H1 (cell line): ENCODE measurements around the gene CKM. TPM values are rescaled to one million over a fixed set of nuclear protein-coding genes. Genes with fewer than 3 reads are reported as not detected.

Experiments used
- CTCF ChIA-PET: fragments of 300-600 bp; sonication (Branson Sonifier 250); formaldehyde crosslinking; loops from one replicate; lab custom pipeline; 2021; ENCODE audit not compliant: partially characterized antibody; lab: Charles Lee
- POLR2A ChIA-PET: fragments of 300-600 bp; sonication (Branson Sonifier 250); formaldehyde crosslinking; loops from one replicate; lab custom pipeline; 2021; ENCODE audit warnings: inconsistent platforms; ENCODE audit not compliant: partially characterized antibody; lab: Charles Lee
- DNase-seq, 2 experiments: peaks; one replicate each; pipeline versions ENCODE4 v3.0.0 to v3.0.0-alpha.2; 2010 to 2022; ENCODE audit warnings: low spot score in 2 of 2, low read depth in 1 of 2, mixed read lengths in 1 of 2
- FAIRE-seq: peaks from 2 replicates; lab custom pipeline; 2011; peaks lifted over from hg19 to GRCh38; lab: Jason Lieb, UNC
- H2AFZ ChIP-seq: 2 replicates; pipeline ENCODE4 v1.8.1; 2012; ENCODE audit warnings: low read length, inconsistent platforms
- H2AK5ac ChIP-seq: 2 replicates; pipeline ENCODE4 v1.6.1; 2013; ENCODE audit warnings: low read depth, low read length
- H2BK120ac ChIP-seq: replicated peaks from 2 replicates; pipeline ENCODE3; 2013; ENCODE audit warnings: low read depth, low read length, inconsistent platforms
- H2BK12ac ChIP-seq: 2 replicates; pipeline ENCODE4 v1.6.1; 2013; ENCODE audit warnings: low read depth, low read length
- H2BK15ac ChIP-seq: 2 replicates; pipeline ENCODE4 v1.6.1; 2013; ENCODE audit warnings: low read length
- H2BK20ac ChIP-seq: 2 replicates; pipeline ENCODE4 v1.6.1; 2013; ENCODE audit warnings: low read length
- H2BK5ac ChIP-seq: 2 replicates; pipeline ENCODE4 v1.6.1; 2013; ENCODE audit warnings: low read depth, low read length
- H3K14ac ChIP-seq: 2 replicates; pipeline ENCODE4 v1.6.1; 2013; ENCODE audit warnings: inconsistent platforms; ENCODE audit not compliant: insufficient read length
- H3K18ac ChIP-seq: 2 replicates; pipeline ENCODE4 v1.6.1; 2013; ENCODE audit warnings: low read length; ENCODE audit errors: extremely low read depth
- H3K23ac ChIP-seq: 2 replicates; pipeline ENCODE4 v1.6.1; 2013; ENCODE audit warnings: inconsistent platforms; ENCODE audit not compliant: insufficient read length
- H3K23me2 ChIP-seq: 2 replicates; pipeline ENCODE4 v1.6.1; 2013; ENCODE audit warnings: low read depth, low read length
- H3K27ac ChIP-seq: 2 replicates; pipeline ENCODE4 v1.6.1; 2011; ENCODE audit warnings: low read depth, low read length, inconsistent platforms
- H3K27me3 ChIP-seq, 4 experiments: replicated peaks in 1 of 4; 1 replicate in 1 of 4; 2 replicates in 3 of 4; pipeline versions ENCODE4 v1.6.1 to v1.8.1; 2011 to 2013; ENCODE audit warnings: low read length in 3 of 4, mild to moderate bottlenecking in 3 of 4, inconsistent platforms in 2 of 4, mixed read lengths in 2 of 4, moderate library complexity in 1 of 4; ENCODE audit not compliant: control insufficient read depth in 3 of 4, insufficient read depth in 3 of 4; ENCODE audit errors: extremely low read depth in 1 of 4
- H3K36me3 ChIP-seq, 4 experiments: 2 replicates each; pipeline versions ENCODE4 v1.6.1 to v1.8.1; 2011 to 2013; ENCODE audit warnings: mild to moderate bottlenecking in 4 of 4, low read length in 3 of 4, moderate library complexity in 2 of 4, control low read depth in 1 of 4, inconsistent platforms in 1 of 4; ENCODE audit not compliant: insufficient read depth in 4 of 4, control insufficient read depth in 2 of 4
- H3K4ac ChIP-seq: replicated peaks from 2 replicates; pipeline ENCODE3; 2013; ENCODE audit warnings: low read length, low read depth, mixed read lengths, inconsistent platforms; ENCODE audit not compliant: insufficient read length
- H3K4me1 ChIP-seq, 4 experiments: replicated peaks in 1 of 4; 1 replicate in 1 of 4; 2 replicates in 3 of 4; pipeline versions ENCODE4 v1.6.1 to v1.8.1; 2011 to 2013; ENCODE audit warnings: low read length in 3 of 4, inconsistent platforms in 2 of 4, mixed read lengths in 1 of 4; ENCODE audit not compliant: insufficient read depth in 4 of 4, control insufficient read depth in 3 of 4
- H3K4me2 ChIP-seq, 2 experiments: 2 replicates each; pipeline versions ENCODE4 v1.6.1 to v1.8.1; 2011 to 2013; ENCODE audit warnings: low read depth in 2 of 2, low read length in 2 of 2, control low read depth in 1 of 2, inconsistent platforms in 1 of 2, mild to moderate bottlenecking in 1 of 2; ENCODE audit not compliant: insufficient read depth in 1 of 2
- H3K4me3 ChIP-seq, 4 experiments: fragments of 200-600, 300-600 bp in 1 of 4; sonication (generic), shearing (Covaris generic), sonication (Bioruptor Twin) in 1 of 4; 2 replicates each; pipeline versions ENCODE4 v1.5.1 to v1.8.1; 2011 to 2016; ENCODE audit warnings: low read length in 4 of 4, low read depth in 3 of 4, control low read depth in 2 of 4, inconsistent platforms in 2 of 4, mild to moderate bottlenecking in 2 of 4, mixed read lengths in 1 of 4, moderate library complexity in 1 of 4; ENCODE audit not compliant: insufficient read depth in 2 of 4; ENCODE audit errors: extremely low read depth in 1 of 4
- H3K56ac ChIP-seq: replicated peaks from 2 replicates; pipeline ENCODE3; 2013; ENCODE audit warnings: low read depth, mild to moderate bottlenecking, mixed read lengths, low read length, inconsistent platforms; ENCODE audit not compliant: insufficient read length
- H3K79me1 ChIP-seq: 2 replicates; pipeline ENCODE4 v1.6.1; 2013; ENCODE audit warnings: low read depth, low read length, control low read depth
- H3K79me2 ChIP-seq, 2 experiments: 2 replicates each; pipeline versions ENCODE4 v1.6.1 to v1.8.1; 2012 to 2013; ENCODE audit warnings: low read length in 2 of 2, mild to moderate bottlenecking in 2 of 2, inconsistent platforms in 1 of 2; ENCODE audit not compliant: insufficient read depth in 2 of 2, control insufficient read depth in 1 of 2
- H3K9ac ChIP-seq, 4 experiments: replicated peaks in 1 of 4; 1 replicate in 1 of 4; 2 replicates in 3 of 4; pipeline versions ENCODE4 v1.6.1 to v1.8.1; 2011 to 2013; ENCODE audit warnings: low read depth in 3 of 4, low read length in 3 of 4, control low read depth in 2 of 4, mild to moderate bottlenecking in 2 of 4, moderate library complexity in 2 of 4, inconsistent platforms in 1 of 4; ENCODE audit errors: extremely low read depth in 1 of 4
- H3K9me3 ChIP-seq, 2 experiments: 2 replicates each; pipeline versions ENCODE4 v1.6.1 to v1.8.1; 2012 to 2013; ENCODE audit warnings: mild to moderate bottlenecking in 2 of 2, moderate library complexity in 2 of 2, control low read depth in 1 of 2, inconsistent platforms in 1 of 2, low read depth in 1 of 2, low read length in 1 of 2, mixed read lengths in 1 of 2; ENCODE audit not compliant: insufficient read depth in 2 of 2
- H4K20me1 ChIP-seq, 2 experiments: replicated peaks in 1 of 2; 2 replicates each; pipeline versions ENCODE3 to v1.8.1; 2011 to 2013; ENCODE audit warnings: inconsistent platforms in 2 of 2, low read length in 2 of 2, mild to moderate bottlenecking in 1 of 2; ENCODE audit not compliant: insufficient read depth in 2 of 2, control insufficient read depth in 1 of 2
- H4K5ac ChIP-seq: 2 replicates; pipeline ENCODE4 v1.6.1; 2013; ENCODE audit warnings: low read length, low read depth, mixed read lengths, inconsistent platforms; ENCODE audit not compliant: insufficient read length
- H4K8ac ChIP-seq: 2 replicates; pipeline ENCODE4 v1.8.0; 2013; ENCODE audit warnings: mild to moderate bottlenecking, moderate library complexity, low read length, inconsistent platforms; ENCODE audit not compliant: insufficient read depth; ENCODE audit errors: extremely low read depth
- H4K91ac ChIP-seq: replicated peaks from 2 replicates; pipeline ENCODE3; 2013; ENCODE audit warnings: low read length, mixed read lengths, inconsistent platforms; ENCODE audit not compliant: insufficient read length
- BACH1 ChIP-seq: IDR thresholded peaks from 2 replicates; pipeline ENCODE4 v1.6.1; 2012; ENCODE audit warnings: low read length, improper control_type of control experiment
- CHD2 ChIP-seq: IDR thresholded peaks from 2 replicates; pipeline ENCODE4 v1.6.1; 2012; ENCODE audit warnings: low read length, improper control_type of control experiment
- EP300 ChIP-seq, 2 experiments: IDR thresholded peaks; 1 replicate in 1 of 2; 2 replicates in 1 of 2; pipeline ENCODE4 v1.6.1; 2011 to 2012; ENCODE audit warnings: low read depth in 2 of 2, low read length in 2 of 2, mild to moderate bottlenecking in 2 of 2, borderline replicate concordance in 1 of 2, inconsistent platforms in 1 of 2, moderate library complexity in 1 of 2
- KDM4A ChIP-seq: IDR thresholded peaks from one replicate; pipeline ENCODE4 v1.7.1; 2012; ENCODE audit warnings: low read depth, mild to moderate bottlenecking, moderate library complexity, low read length, inconsistent platforms; ENCODE audit not compliant: severe bottlenecking
- KDM5A ChIP-seq: fragments of 200-600 bp; IDR thresholded peaks from 2 replicates; pipeline ENCODE4 v1.7.1; 2012; ENCODE audit warnings: mild to moderate bottlenecking, low read length, inconsistent platforms, mixed read lengths
- RBBP5 ChIP-seq: IDR thresholded peaks from 2 replicates; pipeline ENCODE4 v1.7.1; 2012; ENCODE audit warnings: low read depth, mild to moderate bottlenecking, inconsistent platforms, low read length, moderate library complexity, borderline replicate concordance
- TAF7 ChIP-seq: optimal IDR thresholded peaks from 2 replicates; pipeline ENCODE3; 2011; ENCODE audit warnings: low read depth, mild to moderate bottlenecking, inconsistent platforms, low read length, moderate library complexity, borderline replicate concordance
- TCF12 ChIP-seq: IDR thresholded peaks from 2 replicates; pipeline ENCODE4 v1.6.1; 2011; ENCODE audit warnings: low read depth, mild to moderate bottlenecking, low read length
- TEAD4 ChIP-seq: IDR thresholded peaks from 2 replicates; pipeline ENCODE4 v1.6.1; 2012; ENCODE audit warnings: low read depth, low read length, inconsistent platforms, mixed read lengths
- YY1 ChIP-seq: IDR thresholded peaks from 2 replicates; pipeline ENCODE4 v1.6.1; 2011; ENCODE audit warnings: low read depth, mild to moderate bottlenecking, low read length
- WGBS, 2 experiments: shearing (Covaris generic) in 1 of 2; methylation state at CpG; one replicate each; pipeline versions ENCODE4 v1.1.6 to v1.1.7; 2013 to 2015; ENCODE audit warnings: low lambda C conversion rate in 2 of 2, mixed read lengths in 2 of 2, inconsistent platforms in 1 of 2, low coverage in 1 of 2, missing lambda C conversion rate in 1 of 2; ENCODE audit not compliant: insufficient replicate concordance in 2 of 2, insufficient coverage in 1 of 2, insufficient read length in 1 of 2; ENCODE audit errors: extremely low coverage in 1 of 2, missing lambda C conversion rate in 1 of 2; 5-methylcytosine and 5-hydroxymethylcytosine counted together
- polyA plus RNA-seq, 7 experiments: library from polyadenylated mRNA; depleted of rRNA in 3 of 7; stranded (reverse) in 5 of 7; unstranded in 2 of 7; fragments of >200 nt in 5 of 7; fragments of 200-250 nt in 2 of 7; gene quantifications; 1 replicate in 5 of 7; 2 replicates in 1 of 7; 4 replicates in 1 of 7; pipeline versions ENCODE4 v1.2.1 to v1.2.3, GENCODE V29; 2011 to 2013; ENCODE audit warnings: missing spikeins in 2 of 7, mixed read lengths in 2 of 7
- total RNA-seq: library from RNA; stranded (reverse); fragmentation: NEBNext Ultra II Directional; extraction: Animal tissue kit (Norgen Biotek cat#: 25700); gene quantifications from 2 replicates; pipeline ENCODE4 v1.2.1, GENCODE V29; 2021
- TF ChIP-seq, protein P1 (sequence below): IDR thresholded peaks from 2 replicates; pipeline ENCODE4 v1.6.1; 2011; ENCODE audit warnings: low read length, improper control_type of control experiment

CKM gene
- total and polyA plus RNA-seq, 2 of the 8 experiments (the other 6 are each of a cell fraction or from before 2014, with no cell fraction given) = 0.08 TPM; not detected in 1

DNA sequence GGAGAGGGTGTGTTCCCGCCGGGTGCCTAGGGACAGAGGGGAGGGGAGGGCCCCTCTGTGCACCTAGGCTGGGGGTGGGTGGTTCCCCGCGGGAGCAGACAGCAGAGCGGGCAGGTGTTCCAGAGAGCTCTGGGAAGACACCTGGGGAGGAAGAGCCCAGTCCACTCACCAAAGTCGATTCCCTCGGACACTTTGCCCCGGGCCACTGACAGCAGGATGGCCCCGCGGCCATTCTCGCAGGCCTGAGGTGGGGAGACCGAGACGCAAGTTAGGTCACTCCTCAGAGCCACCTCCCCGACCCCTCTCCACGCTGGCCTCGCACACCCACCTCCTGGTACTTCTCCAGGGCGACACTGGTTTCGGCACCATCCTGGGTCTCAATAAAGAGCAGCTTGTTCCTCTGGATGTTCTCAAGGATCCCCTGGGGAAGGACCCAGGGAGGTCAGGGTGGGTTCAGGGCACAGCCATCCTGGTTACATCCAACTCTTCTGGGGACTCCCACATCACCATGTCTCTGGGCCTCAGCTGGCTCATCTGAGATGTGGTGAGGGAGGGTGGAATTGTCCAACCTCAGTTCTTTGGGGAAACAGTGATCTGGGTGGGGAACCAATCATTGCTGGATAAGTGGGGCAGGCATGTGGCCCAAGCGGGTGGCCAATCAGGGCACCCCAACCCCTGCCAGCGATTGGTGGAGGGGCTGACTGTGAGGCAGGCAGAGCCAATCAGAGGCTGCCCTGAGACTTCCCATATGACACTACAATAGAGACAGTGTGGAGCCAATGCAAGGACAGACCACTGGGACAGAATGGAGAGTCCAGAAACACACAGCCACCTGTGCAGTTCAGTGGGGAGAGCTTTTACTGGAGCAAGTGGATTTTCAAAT is 30.5 kb upstream of the CKM start:
- no peak for FAIRE-seq
- peaks cover 1 to 37% of the 10 kb centered on the region in 2 experiments for H4K20me1 ChIP-seq
- H3K23ac ChIP-seq = no peak overlapping the region
- H4K91ac ChIP-seq = no peak overlapping the region
- H3K27ac ChIP-seq = no peak overlapping the region
- H3K4me3 ChIP-seq = no peak overlapping the region
- no peak for DNase-seq
- H3K18ac ChIP-seq = no peak overlapping the region
- no peak overlapping the region for H2BK12ac ChIP-seq
- no peak overlapping the region for H2BK120ac ChIP-seq
- H3K4me1 ChIP-seq = peaks cover 0 to 7% (median 2%) of the 10 kb centered on the region in 4 experiments; a peak in 2 of 7 replicates
- H3K56ac ChIP-seq = no peak overlapping the region
- no peaks in the 10 kb centered on the region for H3K9me3 ChIP-seq
- ChIA-PET CTCF (interaction anchor here (0.7 to 1.9 kb wide), 5 partner anchors 14 to 153 kb away, joined by 3 to 5 read pairs (median 3); no protein-coding TSS in a partner anchor), POLR2A (interaction anchor here (0.9 to 5.9 kb wide), 10 partner anchors 9 to 63 kb away, joined by 3 to 36 read pairs (median 4); partner anchors contain the start of gene ERCC2)
- peaks cover 2% of the 10 kb centered on the region; the same call in 1 of the 2 replicates for H3K79me1 ChIP-seq
- no peak overlapping the region for H4K5ac ChIP-seq
- H3K23me2 ChIP-seq = no peaks in the 10 kb centered on the region
- no peak overlapping the region for H2BK15ac ChIP-seq
- no peak overlapping the region for H2BK20ac ChIP-seq
- no peak overlapping the region for H3K9ac ChIP-seq
- H3K27me3 ChIP-seq = no peaks in the 10 kb centered on the region
- no peak overlapping the region for H2AFZ ChIP-seq
- no peaks in the 10 kb centered on the region for H3K79me2 ChIP-seq
- WGBS, 2 experiments = 91% methylated on average over 18 of the region's 20 CpGs; no CpG with 5 or more reads in 1 of the 2 experiments
- H3K14ac ChIP-seq = no peak overlapping the region
- H2BK5ac ChIP-seq = no peak overlapping the region
- H4K8ac ChIP-seq = no peak overlapping the region
- no peak overlapping the region for H3K4me2 ChIP-seq
- no peak overlapping the region for H2AK5ac ChIP-seq
- H3K4ac ChIP-seq = no peak overlapping the region
- peaks cover 20 to 68% (median 52%) of the 10 kb centered on the region in 4 experiments for H3K36me3 ChIP-seq
- TF ChIP-seq TEAD4 (no peak), RBBP5 (no peak), CHD2 (no peak), TAF7 (no peak), EP300 (IDR thresholded peaks at IDR 0.05; ENCODE audit: borderline replicate concordance in 1 of 2, low read depth in 2 of 2, low read length in 2 of 2) (no peak), KDM4A (no peak), YY1 (no peak), BACH1 (no peak), TCF12 (no peak), KDM5A (no peak)
- TF ChIP-seq, protein P1, sequence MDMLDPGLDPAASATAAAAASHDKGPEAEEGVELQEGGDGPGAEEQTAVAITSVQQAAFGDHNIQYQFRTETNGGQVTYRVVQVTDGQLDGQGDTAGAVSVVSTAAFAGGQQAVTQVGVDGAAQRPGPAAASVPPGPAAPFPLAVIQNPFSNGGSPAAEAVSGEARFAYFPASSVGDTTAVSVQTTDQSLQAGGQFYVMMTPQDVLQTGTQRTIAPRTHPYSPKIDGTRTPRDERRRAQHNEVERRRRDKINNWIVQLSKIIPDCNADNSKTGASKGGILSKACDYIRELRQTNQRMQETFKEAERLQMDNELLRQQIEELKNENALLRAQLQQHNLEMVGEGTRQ = no peak
